Fibroblast of the aortic adventitia (primary cell): Measurements from ENCODE around the gene PDE1C. TPM values are rescaled to one million over a fixed set of nuclear protein-coding genes. Genes with fewer than 3 reads are reported as not detected.

Experiments
- DNase-seq: peaks from one replicate; pipeline ENCODE4 v3.0.0-alpha.2; 2010; ENCODE audit warnings: low read depth
- H3K4me3 ChIP-seq: 2 replicates; pipeline ENCODE4 v1.5.1; 2011; ENCODE audit warnings: low read depth, mild to moderate bottlenecking, control low read depth, low read length, moderate library complexity
- CTCF ChIP-seq: IDR thresholded peaks from 2 replicates; pipeline ENCODE4 v1.5.1; 2011; ENCODE audit warnings: mild to moderate bottlenecking, low read length, control low read depth, inconsistent platforms; ENCODE audit not compliant: insufficient read depth
- total RNA-seq: library from RNA; depleted of rRNA; stranded (reverse); fragments of >200 nt; gene quantifications from 2 replicates; pipeline ENCODE4 v1.2.3, GENCODE V29; 2012; ENCODE audit warnings: low replicate concordance

Gene PDE1C
- total RNA-seq, 1 donor = 7.4 TPM

GRCh38 chr7:32030904-32031692, 39.1 kb downstream of the PDE1C start:
- H3K4me3 ChIP-seq = no peak overlapping the region
- no peak for TF ChIP-seq CTCF
- DNase-seq = no peak

- H3K4me3 ChIP-seq = no peak overlapping the region
- TF ChIP-seq CTCF = no peak
- DNase-seq = no peak
Observed at GRCh38 chr7:32026083-32026425, 44.2 kb downstream of the PDE1C start.

GRCh38 chr7:32025381-32026082, 44.7 kb downstream of the PDE1C start:
- H3K4me3 ChIP-seq = no peak overlapping the region
- no peak for TF ChIP-seq CTCF
- DNase-seq = no peak

GRCh38 chr7:32023376-32023775, 46.8 kb downstream of the PDE1C start:
- H3K4me3 ChIP-seq = no peak overlapping the region
- DNase-seq = peak; percentile 16
- no peak for TF ChIP-seq CTCF

- TF ChIP-seq CTCF = no peak
- no peak for DNase-seq
- H3K4me3 ChIP-seq = no peak overlapping the region
Observed at GRCh38 chr7:32022966-32023365, 47.2 kb downstream of the PDE1C start.

GRCh38 chr7:32020551-32021159, 49.6 kb downstream of the PDE1C start:
- H3K4me3 ChIP-seq = no peak overlapping the region
- TF ChIP-seq CTCF = no peak
- DNase-seq = no peak
